MCF 10A (cell line): ENCODE results near the gene GPC6. TPM values are rescaled to one million over a fixed set of nuclear protein-coding genes. Genes with fewer than 3 reads are reported as not detected.

Source experiments
- BruUV-seq: library from RNA; stranded (reverse); fragments of 400-500 nt; replicated peaks from 2 replicates; lab custom pipeline; 2021; lab: Mats Ljungman, UMichigan
- CTCF ChIA-PET: fragments of 300-600 bp; sonication (Branson Sonifier 250); formaldehyde crosslinking; extraction: SDS; loops from one replicate; lab custom pipeline; 2021; ENCODE audit warnings: antibody characterized with exemption, inconsistent platforms; lab: Yijun Ruan, JAX
- POLR2A ChIA-PET: fragments of 300-600, 350-650 bp; sonication (Branson Sonifier 250); formaldehyde crosslinking; extraction: SDS; loops from one replicate; lab custom pipeline; 2020; ENCODE audit warnings: antibody characterized with exemption, inconsistent platforms; lab: Yijun Ruan, JAX
- DNase-seq: peaks from one replicate; pipeline ENCODE4 v3.0.0-alpha.2; 2018; ENCODE audit not compliant: unreplicated experiment
- H3K27ac Mint-ChIP-seq: one replicate; pipeline ENCODE4 v1.8.0; 2022; ENCODE audit warnings: mild to moderate bottlenecking, low read depth, mixed read lengths; ENCODE audit not compliant: unreplicated experiment
- H3K27me3 Mint-ChIP-seq: one replicate; pipeline ENCODE4 v1.8.0; 2022; ENCODE audit warnings: mixed read lengths; ENCODE audit not compliant: insufficient read depth, unreplicated experiment
- H3K36me3 Mint-ChIP-seq: one replicate; pipeline ENCODE4 v1.8.0; 2022; ENCODE audit warnings: mild to moderate bottlenecking, moderate library complexity, mixed read lengths; ENCODE audit not compliant: insufficient read depth, unreplicated experiment
- H3K4me1 Mint-ChIP-seq: one replicate; pipeline ENCODE4 v1.8.0; 2022; ENCODE audit warnings: mixed read lengths; ENCODE audit not compliant: insufficient read depth, unreplicated experiment
- H3K4me3 Mint-ChIP-seq: one replicate; pipeline ENCODE4 v1.8.0; 2022; ENCODE audit warnings: mild to moderate bottlenecking, moderate library complexity, mixed read lengths; ENCODE audit not compliant: unreplicated experiment
- H3K9me3 Mint-ChIP-seq: one replicate; pipeline ENCODE4 v1.8.0; 2022; ENCODE audit warnings: mixed read lengths; ENCODE audit not compliant: unreplicated experiment
- CTCF ChIP-seq: fragments of 200-600 bp; IDR thresholded peaks from one replicate; pipeline ENCODE4 v1.8.0; 2022; ENCODE audit warnings: antibody characterized with exemption, mild to moderate bottlenecking; ENCODE audit not compliant: unreplicated experiment
- intact Hi-C: fragments of 100-400 bp; cut with micrococcal nuclease; formaldehyde crosslinking; loops from 2 replicates; pipeline ENCODE4 v1.14.1; 2022
- total RNA-seq: library from RNA; stranded (reverse); gene quantifications from 2 replicates; pipeline ENCODE4 v1.2.3, GENCODE V29; 2022

GPC6 gene
- total RNA-seq, 1 experiment from 2014 or later, result 8.4 TPM

- no peaks in the 10 kb centered on the region for H3K36me3 Mint-ChIP-seq
- POLR2A ChIA-PET, result no interaction called here
- intact Hi-C loops, result no loop called here
- CTCF ChIA-PET, result no interaction called here
- no peak for TF ChIP-seq CTCF
- no TSS peak for BruUV-seq
- no peak overlapping the region for H3K27ac Mint-ChIP-seq
- no peaks in the 10 kb centered on the region for H3K9me3 Mint-ChIP-seq
- H3K27me3 Mint-ChIP-seq, result no peaks in the 10 kb centered on the region
- no peak for DNase-seq
- H3K4me1 Mint-ChIP-seq, result no peaks in the 10 kb centered on the region
- H3K4me3 Mint-ChIP-seq, result no peak overlapping the region
These were observed 662.9 kb downstream of the GPC6 start for GRCh38 chr13:93889430-93889951.

- no peaks in the 10 kb centered on the region for H3K27me3 Mint-ChIP-seq
- CTCF ChIA-PET, result no interaction called here
These were observed 673.4 kb downstream of the GPC6 start for GRCh38 chr13:93899981-93900380.

GRCh38 chr13:93900731-93901130 is 674.1 kb downstream of the GPC6 start:
- intact Hi-C loops, result no loop called here
- Mint-ChIP-seq H3K4me3 (no peak overlapping the region), H3K27me3 (no peaks in the 10 kb centered on the region), H3K36me3 (no peaks in the 10 kb centered on the region), H3K4me1 (no peaks in the 10 kb centered on the region), H3K9me3 (no peaks in the 10 kb centered on the region), H3K27ac (no peak overlapping the region)
- no peak for DNase-seq
- no peak for TF ChIP-seq CTCF
- ChIA-PET POLR2A (interaction anchor here (1.1 kb wide), 1 partner anchor 276 kb away, joined by 3 read pairs; no protein-coding TSS in a partner anchor), CTCF (no interaction called here)
- BruUV-seq, result no TSS peak

More at GRCh38 chr13:93899981-93900380, 673.4 kb downstream of the GPC6 start:
- TF ChIP-seq CTCF, result no peak
- no peak for DNase-seq
- intact Hi-C loops, result no loop called here
- BruUV-seq, result no TSS peak
- no peak overlapping the region for H3K4me3 Mint-ChIP-seq
- no peak overlapping the region for H3K27ac Mint-ChIP-seq
- H3K9me3 Mint-ChIP-seq, result no peaks in the 10 kb centered on the region
- no peaks in the 10 kb centered on the region for H3K36me3 Mint-ChIP-seq
- POLR2A ChIA-PET, result interaction anchor here (1.1 kb wide), 1 partner anchor 277 kb away, joined by 3 read pairs; no protein-coding TSS in a partner anchor
- no peaks in the 10 kb centered on the region for H3K4me1 Mint-ChIP-seq

- Mint-ChIP-seq H3K9me3 (no peaks in the 10 kb centered on the region), H3K27ac (no peak overlapping the region), H3K4me3 (no peak overlapping the region), H3K4me1 (no peaks in the 10 kb centered on the region), H3K36me3 (no peaks in the 10 kb centered on the region), H3K27me3 (no peaks in the 10 kb centered on the region)
- DNase-seq, result no peak
- TF ChIP-seq CTCF, result no peak
- POLR2A ChIA-PET, result no interaction called here
- BruUV-seq, result no TSS peak
- intact Hi-C loops, result no loop called here
- CTCF ChIA-PET, result no interaction called here
These were observed 677.3 kb downstream of the GPC6 start for GRCh38 chr13:93903909-93904308.
